Psoas muscle (tissue), 8 donors: ENCODE results near the gene SERPING1. TPM values are rescaled to one million over a fixed set of nuclear protein-coding genes. Genes with fewer than 3 reads are reported as not detected.

Experiments used
- ATAC-seq, 4 donors: fragments of 200-7000 bp; cut with Tn5 transposase; one replicate each; pipeline ENCODE4 v1.9.1; 2020; ENCODE audit warnings: moderate library complexity in 3 of 4, mild to moderate bottlenecking in 2 of 4
- DNase-seq, 2 donors: peaks; one replicate each; pipeline ENCODE4 v3.0.0-alpha.2; 2020
- H3K27ac ChIP-seq: fragments of 200-600 bp; one replicate; pipeline ENCODE4 v1.8.0; 2022
- H3K27me3 ChIP-seq, 3 donors: fragments of 200-600 bp in 1 of 3; one replicate each; pipeline versions ENCODE4 v1.6.1 to v1.8.0; 2013 to 2022; ENCODE audit warnings: low read length in 2 of 3, mild to moderate bottlenecking in 2 of 3, moderate library complexity in 1 of 3; ENCODE audit not compliant: insufficient read depth in 3 of 3
- H3K36me3 ChIP-seq, 2 donors: fragments of 200-600 bp in 1 of 2; one replicate each; pipeline versions ENCODE4 v1.6.1 to v1.8.0; 2013 to 2022; ENCODE audit warnings: low read depth in 1 of 2, mild to moderate bottlenecking in 1 of 2, moderate library complexity in 1 of 2; ENCODE audit not compliant: insufficient read depth in 1 of 2
- H3K4me1 ChIP-seq: fragments of 200-600 bp; one replicate; pipeline ENCODE4 v1.8.0; 2022
- H3K4me3 ChIP-seq: fragments of 200-600 bp; one replicate; pipeline ENCODE4 v1.8.0; 2022; ENCODE audit warnings: mild to moderate bottlenecking
- H3K9me3 ChIP-seq: fragments of 200-600 bp; one replicate; pipeline ENCODE4 v1.8.0; 2022
- WGBS, 3 donors: extraction: QIAGEN DNeasy Blood & Tissue Kit; methylation state at CpG; one replicate each; pipeline versions ENCODE4 v1.1.6 to v1.1.7; 2013; 5-methylcytosine and 5-hydroxymethylcytosine counted together
- intact Hi-C, 2 donors: fragments of 100-400 bp; cut with DNase I; formaldehyde crosslinking; loops; one replicate each; pipeline versions ENCODE4 v1.11.0 to v1.14.2; 2022
- polyA plus RNA-seq, 3 donors: library from polyadenylated mRNA; stranded (reverse); fragments of 200-250 nt; gene quantifications; one replicate each; pipeline ENCODE4 v1.2.3, GENCODE V29; 2013
- total RNA-seq, 4 donors: library from RNA; stranded (reverse); fragmentation: NEBNext Ultra II Directional in 2 of 4; extraction: Animal tissue kit (Norgen Biotek cat#: 25700) in 2 of 4; gene quantifications; one replicate each; pipeline versions ENCODE4 v1.2.1 to v1.2.4, GENCODE V29; 2021 to 2023
- TF ChIP-seq, protein P1 (sequence below): fragments of 200-600 bp; IDR thresholded peaks from one replicate; pipeline ENCODE4 v1.8.0; 2022; ENCODE audit warnings: antibody characterized with exemption
- donor health status: healthy with polysubstance abuse.
- donor health status: DM: no; HTN: no; CAD: no; lungs with moderate emphysema.
- donor health status: Bipolar disorder and iron deficiency.
- donor health status: healthy.
- donor health status: DM: yes; HTN: yes; CAD: no.
- donor health status: DM: no; HTN: no; CAD: no.
- donor health status: DM: no; HTN: no; CAD: no.
- donor health status: DM: yes; HTN: yes; CAD: no.

The SERPING1 gene
- total and polyA plus RNA-seq, 7 donors, result 42.6 to 97.3 (median 69.8) TPM

DNA sequence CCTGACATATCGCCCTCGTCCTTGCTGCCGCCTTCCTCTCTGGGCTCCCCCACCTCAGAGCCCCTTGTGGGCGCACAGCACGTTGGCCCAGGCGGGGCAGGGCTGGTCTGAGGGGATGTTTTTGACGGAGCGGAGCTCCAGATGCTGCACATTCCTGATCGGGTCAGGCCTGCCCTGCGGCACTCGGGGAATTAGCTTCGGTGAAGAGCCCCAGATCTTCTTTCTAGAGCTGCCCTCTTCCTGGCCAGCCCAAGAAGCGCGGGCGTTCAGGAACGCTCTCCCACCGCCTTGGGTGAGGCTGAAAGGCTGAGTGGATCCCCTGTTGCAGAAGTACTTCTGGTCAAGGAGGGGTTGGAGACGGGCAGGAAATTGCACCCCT is 40.1 kb downstream of the SERPING1 start:
- no peaks in the 10 kb centered on the region for H3K9me3 ChIP-seq
- TF ChIP-seq, protein P1, sequence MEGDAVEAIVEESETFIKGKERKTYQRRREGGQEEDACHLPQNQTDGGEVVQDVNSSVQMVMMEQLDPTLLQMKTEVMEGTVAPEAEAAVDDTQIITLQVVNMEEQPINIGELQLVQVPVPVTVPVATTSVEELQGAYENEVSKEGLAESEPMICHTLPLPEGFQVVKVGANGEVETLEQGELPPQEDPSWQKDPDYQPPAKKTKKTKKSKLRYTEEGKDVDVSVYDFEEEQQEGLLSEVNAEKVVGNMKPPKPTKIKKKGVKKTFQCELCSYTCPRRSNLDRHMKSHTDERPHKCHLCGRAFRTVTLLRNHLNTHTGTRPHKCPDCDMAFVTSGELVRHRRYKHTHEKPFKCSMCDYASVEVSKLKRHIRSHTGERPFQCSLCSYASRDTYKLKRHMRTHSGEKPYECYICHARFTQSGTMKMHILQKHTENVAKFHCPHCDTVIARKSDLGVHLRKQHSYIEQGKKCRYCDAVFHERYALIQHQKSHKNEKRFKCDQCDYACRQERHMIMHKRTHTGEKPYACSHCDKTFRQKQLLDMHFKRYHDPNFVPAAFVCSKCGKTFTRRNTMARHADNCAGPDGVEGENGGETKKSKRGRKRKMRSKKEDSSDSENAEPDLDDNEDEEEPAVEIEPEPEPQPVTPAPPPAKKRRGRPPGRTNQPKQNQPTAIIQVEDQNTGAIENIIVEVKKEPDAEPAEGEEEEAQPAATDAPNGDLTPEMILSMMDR, result no peak
- peaks cover 0 to 32% (median 8%) of the 10 kb centered on the region in 3 donors for H3K27me3 ChIP-seq
- 12 to 29% (median 16%) methylated on average over 18 of the region's 18 CpGs for WGBS, 3 donors
- ATAC-seq, result peak in 2 of 4 donors; percentile 17 to 23
- peak in 1 of 2 donors; percentile 55 for DNase-seq
- peak overlapping the region; percentile 68 for H3K4me3 ChIP-seq
- no peaks in the 10 kb centered on the region for H3K36me3 ChIP-seq
- H3K4me1 ChIP-seq, result peaks cover 8% of the 10 kb centered on the region
- no peak overlapping the region for H3K27ac ChIP-seq
- intact Hi-C loops, result loop anchor here in 1 of 2 donors (5.0 kb wide), 1 partner anchor 60 kb away; no protein-coding TSS in a partner anchor

DNA sequence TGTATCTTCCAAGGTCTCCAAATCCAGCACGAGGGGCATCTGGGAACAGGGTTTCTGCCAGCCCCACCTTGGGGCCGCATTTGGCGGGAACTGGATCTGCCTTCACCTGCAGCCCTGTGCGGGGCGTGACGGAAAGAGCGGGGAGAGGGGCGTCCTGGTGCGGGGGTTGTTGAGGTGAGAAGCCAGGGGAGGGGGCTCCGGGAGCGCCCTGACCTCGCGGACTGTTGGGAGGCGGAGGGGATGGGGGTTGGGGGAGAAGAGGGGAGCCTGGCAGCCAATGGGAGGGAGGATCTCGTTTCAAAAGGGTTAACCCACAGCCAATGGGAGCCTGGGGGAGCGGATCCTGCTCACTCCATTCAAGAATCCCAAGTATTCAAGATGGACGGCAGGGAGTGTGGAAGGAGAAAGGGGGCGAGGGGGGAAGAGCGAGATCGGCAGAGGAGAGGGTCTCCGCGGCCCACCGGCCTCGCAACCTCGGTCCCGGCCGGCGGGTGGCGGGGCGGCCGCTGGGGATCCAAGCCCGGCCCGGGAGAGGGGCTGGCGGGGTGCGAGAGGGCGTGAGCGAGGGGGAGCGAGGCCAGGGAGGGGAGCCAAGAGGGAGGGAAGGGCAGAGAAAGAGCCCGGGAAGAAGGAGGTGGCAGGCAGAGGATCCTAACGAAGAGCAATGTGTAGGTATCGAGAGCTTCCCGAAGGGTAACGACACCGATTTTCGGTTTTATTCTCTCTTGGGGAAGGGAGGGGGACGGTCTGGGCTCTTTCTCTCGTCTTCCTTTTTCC is 40.7 kb downstream of the SERPING1 start:
- H3K4me3 ChIP-seq, result peak overlapping the region; percentile 68
- TF ChIP-seq, protein P1, result no peak
- H3K36me3 ChIP-seq, result no peaks in the 10 kb centered on the region
- ATAC-seq (peak; percentile 51 to 79 (median 72)), DNase-seq (peak; percentile 61 to 70)
- no peaks in the 10 kb centered on the region for H3K9me3 ChIP-seq
- H3K4me1 ChIP-seq, result peaks cover 8% of the 10 kb centered on the region
- peaks cover 0 to 32% (median 8%) of the 10 kb centered on the region in 3 donors for H3K27me3 ChIP-seq
- WGBS, 3 donors, result 1% methylated on average over 42 to 47 of the region's 47 CpGs
- no peak overlapping the region for H3K27ac ChIP-seq
- intact Hi-C loops, result loop anchor here in 1 of 2 donors (5.0 kb wide), 1 partner anchor 61 kb away; no protein-coding TSS in a partner anchor

DNA sequence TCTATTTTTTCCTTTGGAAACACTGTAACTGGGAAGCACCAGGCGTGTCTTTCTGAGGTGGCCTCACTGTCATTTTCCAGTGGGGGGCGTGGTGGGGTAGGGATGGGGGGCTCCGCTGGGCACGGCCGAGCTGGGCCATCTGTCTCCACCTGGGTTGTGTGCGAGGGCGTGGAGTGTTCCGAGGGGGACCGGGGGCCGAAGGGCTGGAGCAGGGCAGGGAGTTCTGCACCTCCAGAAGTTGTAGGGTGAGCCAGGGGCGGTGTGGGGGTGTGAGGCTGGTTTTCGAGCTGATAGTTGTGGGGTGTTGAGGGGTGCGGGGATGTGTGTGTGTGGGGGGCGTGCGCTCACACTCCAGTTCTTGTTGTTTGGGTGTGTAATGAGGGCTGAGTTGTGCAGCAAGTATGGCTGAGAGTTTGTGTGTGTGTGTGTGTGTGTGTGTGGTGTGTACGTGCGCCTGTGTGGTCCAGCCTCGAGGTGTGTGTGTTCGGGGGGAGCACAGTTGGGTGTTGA is 41.4 kb downstream of the SERPING1 start:
- H3K4me3 ChIP-seq, result peak overlapping the region; percentile 68
- peak in 1 of 4 donors; percentile 14 for ATAC-seq
- TF ChIP-seq, protein P1, result no peak
- H3K36me3 ChIP-seq, result no peaks in the 10 kb centered on the region
- peaks cover 0 to 32% (median 8%) of the 10 kb centered on the region in 3 donors for H3K27me3 ChIP-seq
- H3K9me3 ChIP-seq, result no peaks in the 10 kb centered on the region
- intact Hi-C loops, result loop anchor here in 1 of 2 donors (5.0 kb wide), 1 partner anchor 62 kb away; no protein-coding TSS in a partner anchor
- peaks cover 8% of the 10 kb centered on the region for H3K4me1 ChIP-seq
- DNase-seq, result no peak
- H3K27ac ChIP-seq, result no peak overlapping the region
- WGBS, 3 donors, result 4 to 9% (median 7%) methylated on average over 17 to 19 of the region's 19 CpGs

DNA sequence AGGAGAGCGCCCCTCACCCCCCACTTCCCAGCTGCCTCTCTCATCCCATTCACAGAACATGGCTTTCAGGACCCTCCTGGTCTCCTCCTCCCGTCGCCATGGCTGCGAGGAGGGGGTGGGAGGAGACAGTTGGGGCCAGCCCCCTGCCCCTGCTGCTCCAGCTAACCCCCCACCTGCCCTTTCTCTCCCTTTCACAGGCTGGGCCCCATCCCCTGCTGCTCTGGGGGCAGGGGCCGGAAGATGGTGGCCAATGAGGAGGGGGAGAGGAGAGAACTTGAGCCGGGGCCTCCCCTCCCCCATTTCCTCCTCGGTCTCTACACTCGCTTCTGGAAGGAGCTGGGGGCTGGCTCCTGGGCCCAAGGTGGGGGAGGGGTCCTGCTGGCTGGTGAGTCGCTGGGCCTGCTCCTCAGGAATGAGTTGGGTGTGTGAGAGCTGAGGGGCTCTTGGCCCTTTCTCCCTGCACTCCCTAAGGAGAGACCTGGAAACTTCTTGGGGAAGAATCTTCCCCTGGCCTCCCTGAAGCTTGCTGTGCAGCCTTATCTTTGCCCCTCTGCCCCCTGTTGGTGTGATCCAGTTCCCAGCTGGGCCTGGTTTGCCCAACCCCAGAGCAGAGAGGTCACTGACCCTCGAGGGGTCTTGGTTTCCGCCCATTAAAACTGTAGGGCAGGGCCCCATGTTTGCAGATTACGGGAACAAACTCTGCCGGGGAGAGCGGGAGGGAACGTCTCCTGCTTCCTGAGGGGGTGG is 42.0 kb downstream of the SERPING1 start:
- TF ChIP-seq, protein P1, result no peak
- ATAC-seq (no peak), DNase-seq (no peak)
- intact Hi-C loops, result loop anchor here (2.0 to 5.0 kb wide), 4 partner anchors 62 to 292 kb away; partner anchors contain the start of gene UBE2L6 (in 1 of the 2)
- Histone ChIP-seq H3K27ac (no peak overlapping the region), H3K27me3 (peaks cover 0 to 28% (median 8%) of the 10 kb centered on the region in 3 donors), H3K4me3 (peak overlapping the region; percentile 68), H3K4me1 (peaks cover 9% of the 10 kb centered on the region), H3K36me3 (no peaks in the 10 kb centered on the region), H3K9me3 (no peaks in the 10 kb centered on the region)
- 27 to 38% (median 31%) methylated on average over 12 to 15 of the region's 15 CpGs for WGBS, 3 donors
